RWPE2 (cell line): ENCODE measurements around the gene C6orf141.

Experiments
- ATAC-seq: fragments of 200-7000 bp; cut with Tn5 transposase; 3 replicates; pipeline ENCODE4 v1.9.1; 2021; ENCODE audit warnings: low read depth
- DNase-seq: peaks from one replicate; pipeline ENCODE4 v3.0.0-alpha.2; 2020; ENCODE audit warnings: low spot score
- H3K27ac ChIP-seq: fragments of 450-650 bp; 2 replicates; pipeline ENCODE4 v1.5.1; 2017; ENCODE audit warnings: mild to moderate bottlenecking; ENCODE audit not compliant: poor library complexity, severe bottlenecking
- H3K27me3 ChIP-seq: fragments of 250-450 bp; sonication (Bioruptor Pico); 2 replicates; pipeline ENCODE4 v1.5.1; 2021; ENCODE audit warnings: mild to moderate bottlenecking, moderate library complexity; ENCODE audit not compliant: insufficient read depth, poor library complexity, severe bottlenecking
- H3K36me3 ChIP-seq: fragments of 250-450 bp; sonication (Bioruptor Pico); 2 replicates; pipeline ENCODE4 v1.5.1; 2020; ENCODE audit warnings: low read depth, mild to moderate bottlenecking, moderate library complexity
- H3K4me1 ChIP-seq: fragments of 250-450 bp; sonication (Bioruptor Pico); 2 replicates; pipeline ENCODE4 v1.5.1; 2021; ENCODE audit warnings: mild to moderate bottlenecking, moderate library complexity; ENCODE audit not compliant: insufficient read depth, poor library complexity, severe bottlenecking
- H3K4me3 ChIP-seq: fragments of 250-450 bp; sonication (Bioruptor Pico); 2 replicates; pipeline ENCODE4 v1.5.1; 2021; ENCODE audit warnings: mild to moderate bottlenecking, moderate library complexity; ENCODE audit not compliant: severe bottlenecking
- H3K9me3 ChIP-seq: fragments of 250-450 bp; sonication (Bioruptor Pico); 2 replicates; pipeline ENCODE4 v1.5.1; 2021; ENCODE audit warnings: mild to moderate bottlenecking, moderate library complexity; ENCODE audit not compliant: severe bottlenecking
- TF ChIP-seq, protein P1 (sequence below): fragments of 450-650 bp; IDR thresholded peaks from one replicate; pipeline ENCODE4 v1.5.1; 2017; ENCODE audit warnings: mild to moderate bottlenecking, moderate library complexity; ENCODE audit not compliant: poor library complexity, severe bottlenecking

C6orf141 gene

GRCh38 chr6:49514571-49515484, 35.6 kb upstream of the C6orf141 start:
- DNase-seq (no peak), ATAC-seq (peak; percentile 62)
- Histone ChIP-seq H3K27ac (peak overlapping the region; percentile 21), H3K9me3 (no peaks in the 10 kb centered on the region), H3K4me3 (no peak overlapping the region), H3K4me1 (peaks cover 2% of the 10 kb centered on the region), H3K27me3 (no peaks in the 10 kb centered on the region), H3K36me3 (no peaks in the 10 kb centered on the region)
- TF ChIP-seq, protein P1, sequence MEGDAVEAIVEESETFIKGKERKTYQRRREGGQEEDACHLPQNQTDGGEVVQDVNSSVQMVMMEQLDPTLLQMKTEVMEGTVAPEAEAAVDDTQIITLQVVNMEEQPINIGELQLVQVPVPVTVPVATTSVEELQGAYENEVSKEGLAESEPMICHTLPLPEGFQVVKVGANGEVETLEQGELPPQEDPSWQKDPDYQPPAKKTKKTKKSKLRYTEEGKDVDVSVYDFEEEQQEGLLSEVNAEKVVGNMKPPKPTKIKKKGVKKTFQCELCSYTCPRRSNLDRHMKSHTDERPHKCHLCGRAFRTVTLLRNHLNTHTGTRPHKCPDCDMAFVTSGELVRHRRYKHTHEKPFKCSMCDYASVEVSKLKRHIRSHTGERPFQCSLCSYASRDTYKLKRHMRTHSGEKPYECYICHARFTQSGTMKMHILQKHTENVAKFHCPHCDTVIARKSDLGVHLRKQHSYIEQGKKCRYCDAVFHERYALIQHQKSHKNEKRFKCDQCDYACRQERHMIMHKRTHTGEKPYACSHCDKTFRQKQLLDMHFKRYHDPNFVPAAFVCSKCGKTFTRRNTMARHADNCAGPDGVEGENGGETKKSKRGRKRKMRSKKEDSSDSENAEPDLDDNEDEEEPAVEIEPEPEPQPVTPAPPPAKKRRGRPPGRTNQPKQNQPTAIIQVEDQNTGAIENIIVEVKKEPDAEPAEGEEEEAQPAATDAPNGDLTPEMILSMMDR, result no peak

GRCh38 chr6:49515485-49516146, 34.9 kb upstream of the C6orf141 start:
- Histone ChIP-seq H3K36me3 (no peaks in the 10 kb centered on the region), H3K27ac (peak overlapping the region; percentile 21), H3K4me3 (no peak overlapping the region), H3K4me1 (peaks cover 2% of the 10 kb centered on the region), H3K27me3 (no peaks in the 10 kb centered on the region), H3K9me3 (no peaks in the 10 kb centered on the region)
- ATAC-seq (no peak), DNase-seq (no peak)
- TF ChIP-seq, protein P1, result no peak

- H3K27me3 ChIP-seq, result no peaks in the 10 kb centered on the region
- H3K4me3 ChIP-seq, result no peak overlapping the region
- no peaks in the 10 kb centered on the region for H3K36me3 ChIP-seq
- ATAC-seq, result no peak
- TF ChIP-seq, protein P1, result no peak
- peaks cover 2% of the 10 kb centered on the region for H3K4me1 ChIP-seq
- no peaks in the 10 kb centered on the region for H3K9me3 ChIP-seq
- DNase-seq, result no peak
- H3K27ac ChIP-seq, result no peak overlapping the region
Measured at GRCh38 chr6:49516147-49516505, 34.3 kb upstream of the C6orf141 start.

DNA sequence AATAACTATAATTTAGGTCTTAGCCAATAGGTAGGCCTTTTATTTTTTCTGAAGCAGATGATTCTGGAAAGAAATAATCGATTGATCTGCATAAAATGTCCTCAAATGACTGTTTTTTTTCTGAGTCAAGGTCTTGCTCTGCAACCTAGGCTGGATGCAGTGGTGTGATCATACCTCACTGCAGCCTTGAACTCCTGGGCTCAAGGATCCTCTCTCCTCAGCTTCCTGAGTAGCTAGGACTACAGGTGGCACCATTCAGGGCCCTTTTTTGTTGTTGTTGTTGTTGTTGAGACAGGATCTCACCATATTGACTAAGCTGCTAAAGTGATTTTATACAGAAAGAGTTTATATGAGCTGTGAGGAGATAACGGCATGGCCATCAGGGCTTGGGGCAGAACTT, 32.5 kb upstream of the C6orf141 start:
- Histone ChIP-seq H3K27ac (no peak overlapping the region), H3K4me1 (peaks cover 2% of the 10 kb centered on the region), H3K27me3 (no peaks in the 10 kb centered on the region), H3K4me3 (no peak overlapping the region), H3K9me3 (no peaks in the 10 kb centered on the region), H3K36me3 (no peaks in the 10 kb centered on the region)
- ATAC-seq (no peak), DNase-seq (no peak)
- TF ChIP-seq, protein P1, result no peak

GRCh38 chr6:49519660-49520059, 30.8 kb upstream of the C6orf141 start:
- TF ChIP-seq, protein P1, result no peak
- no peak overlapping the region for H3K27ac ChIP-seq
- H3K27me3 ChIP-seq, result no peaks in the 10 kb centered on the region
- DNase-seq, result no peak
- no peak overlapping the region for H3K4me3 ChIP-seq
- H3K36me3 ChIP-seq, result no peaks in the 10 kb centered on the region
- no peak for ATAC-seq
- peaks cover 2% of the 10 kb centered on the region for H3K4me1 ChIP-seq
- no peaks in the 10 kb centered on the region for H3K9me3 ChIP-seq
